ENCODE data around the gene VENTX. TPM values are rescaled to one million over a fixed set of nuclear protein-coding genes. Genes with fewer than 3 reads are reported as not detected.

Gene VENTX
- total RNA-seq, 1 experiment from 2014 or later, result not detected

GRCh38 chr10:133276100-133276434 lies 38.4 kb downstream of the VENTX start:
- Mint-ChIP-seq H3K4me1 (ENCODE audit: insufficient read depth, unreplicated experiment) (peaks cover 16% of the 10 kb centered on the region), H3K27ac (ENCODE audit: low read depth, unreplicated experiment) (no peak overlapping the region), H3K4me3 (ENCODE audit: unreplicated experiment) (peak overlapping the region; percentile 40), H3K27me3 (ENCODE audit: insufficient read depth, unreplicated experiment) (no peaks in the 10 kb centered on the region), H3K36me3 (ENCODE audit: insufficient read depth, unreplicated experiment) (peaks cover 13% of the 10 kb centered on the region), H3K9me3 (ENCODE audit: unreplicated experiment) (no peaks in the 10 kb centered on the region)
- POLR2A ChIA-PET, result interaction anchor here (4.7 kb wide), 1 partner anchor 18 kb away, joined by 45 read pairs; no protein-coding TSS in a partner anchor
- no TSS peak for BruUV-seq (replicated peaks)
- no peak for TF ChIP-seq CTCF (IDR thresholded peaks at IDR 0.05; ENCODE audit: unreplicated experiment)
- CTCF ChIA-PET, result interaction anchor here (0.6 to 1.1 kb wide), 2 partner anchors 19 to 130 kb away, joined by 3 to 4 read pairs; no protein-coding TSS in a partner anchor
- DNase-seq (ENCODE audit: unreplicated experiment), result no peak
- intact Hi-C loops (cut with micrococcal nuclease), result no loop called here

GRCh38 chr10:133276435-133277201 lies 39.0 kb downstream of the VENTX start, which contains the start of gene ADAM8:
Gene ADAM8 (minus strand): TSS chr10:133276868. CDS start chr10:133276817, 51 bp downstream.
- DNase-seq (ENCODE audit: unreplicated experiment), result no peak
- no peaks in the 10 kb centered on the region for H3K27me3 Mint-ChIP-seq (ENCODE audit: insufficient read depth, unreplicated experiment)
- ChIA-PET POLR2A (interaction anchor here (1.7 to 4.7 kb wide), 2 partner anchors 9 to 18 kb away, joined by 6 to 45 read pairs; no protein-coding TSS in a partner anchor), CTCF (interaction anchor here (0.6 to 1.5 kb wide), 4 partner anchors 7 to 206 kb away, joined by 3 to 4 read pairs (median 3); no protein-coding TSS in a partner anchor)
- peaks cover 19% of the 10 kb centered on the region for H3K36me3 Mint-ChIP-seq (ENCODE audit: insufficient read depth, unreplicated experiment)
- TF ChIP-seq CTCF (IDR thresholded peaks at IDR 0.05; ENCODE audit: unreplicated experiment), result no peak
- intact Hi-C loops (cut with micrococcal nuclease), result no loop called here
- peak within 1 kb of the TSS; percentile 85 for H3K27ac Mint-ChIP-seq (ENCODE audit: low read depth, unreplicated experiment)
- peak within 1 kb of the TSS; percentile 40 for H3K4me3 Mint-ChIP-seq (ENCODE audit: unreplicated experiment)
- BruUV-seq (replicated peaks), result no TSS peak
- H3K4me1 Mint-ChIP-seq (ENCODE audit: insufficient read depth, unreplicated experiment), result peaks cover 16% of the 10 kb centered on the region
- H3K9me3 Mint-ChIP-seq (ENCODE audit: unreplicated experiment), result no peaks in the 10 kb centered on the region

GRCh38 chr10:133277277-133277992 lies 39.8 kb downstream of the VENTX start:
- no peak for TF ChIP-seq CTCF (IDR thresholded peaks at IDR 0.05; ENCODE audit: unreplicated experiment)
- POLR2A ChIA-PET, result interaction anchor here (1.4 to 4.7 kb wide), 5 partner anchors 10 to 374 kb away, joined by 6 to 45 read pairs (median 9); partner anchors contain the start of genes TUBGCP2 and ZNF511
- DNase-seq (ENCODE audit: unreplicated experiment), result no peak
- CTCF ChIA-PET, result interaction anchor here (0.6 to 2.2 kb wide), 7 partner anchors 8 to 207 kb away, joined by 3 to 15 read pairs (median 4); no protein-coding TSS in a partner anchor
- peak overlapping the region; percentile 85 for H3K27ac Mint-ChIP-seq (ENCODE audit: low read depth, unreplicated experiment)
- peaks cover 16% of the 10 kb centered on the region for H3K4me1 Mint-ChIP-seq (ENCODE audit: insufficient read depth, unreplicated experiment)
- H3K4me3 Mint-ChIP-seq (ENCODE audit: unreplicated experiment), result no peak overlapping the region
- H3K36me3 Mint-ChIP-seq (ENCODE audit: insufficient read depth, unreplicated experiment), result peaks cover 25% of the 10 kb centered on the region
- H3K9me3 Mint-ChIP-seq (ENCODE audit: unreplicated experiment), result no peaks in the 10 kb centered on the region
- no TSS peak for BruUV-seq (replicated peaks)
- no peaks in the 10 kb centered on the region for H3K27me3 Mint-ChIP-seq (ENCODE audit: insufficient read depth, unreplicated experiment)
- intact Hi-C loops (cut with micrococcal nuclease), result no loop called here
